Measurements from ENCODE around the gene SLA2.
A peak's percentile ranks its signal among the peaks of the same experiment; 100 is the strongest.
"Not testable (repeated sequence)": the region's sequence is repeated elsewhere in the genome, so short reads cannot be mapped to it uniquely, and the experiment has no call there.

SLA2 gene

DNA sequence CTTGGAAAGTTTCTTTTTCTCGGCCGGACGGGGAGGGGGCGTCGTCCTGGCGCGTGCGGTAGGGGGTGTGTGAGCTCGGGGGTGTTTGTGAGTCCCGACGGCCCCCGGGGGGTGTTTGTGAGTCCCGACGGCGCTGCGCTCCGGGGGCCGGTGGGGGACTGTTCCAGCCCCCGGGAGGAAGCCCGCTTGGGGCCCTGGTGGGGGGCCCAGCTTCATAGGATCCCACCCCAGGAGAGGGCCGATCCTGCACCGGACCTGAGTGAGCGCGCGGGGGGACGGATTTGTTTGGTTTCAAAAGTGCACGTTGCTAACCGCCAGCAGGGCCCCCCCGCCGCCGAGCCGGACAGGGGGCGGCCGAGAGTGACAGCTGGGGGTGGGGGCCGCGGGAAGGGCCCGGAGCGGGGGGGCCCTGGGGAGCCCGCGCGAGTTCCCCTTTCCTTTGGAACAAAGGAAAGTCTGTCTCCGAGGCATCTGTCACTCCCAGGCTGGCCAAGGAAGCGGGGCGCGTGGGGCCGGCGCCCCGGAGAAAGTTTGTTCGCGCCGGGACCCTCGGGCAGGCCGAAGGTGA is 72.1 kb downstream of the SLA2 start:
- no peak for DNase-seq (ENCODE audit: low read depth in 2 of 2)

- DNase-seq (ENCODE audit: low read depth in 2 of 2) = peak; percentile 76 to 77
Measured at GRCh38 chr20:36573103-36573797, 72.7 kb downstream of the SLA2 start, which contains the start of gene TGIF2. TSS of gene TGIF2 (plus strand) at chr20:36573597. CDS start at chr20:36578775, 5,178 bp downstream.

- no peak for DNase-seq (ENCODE audit: low read depth in 2 of 2)
Measured at GRCh38 chr20:36572701-36573102, 73.3 kb downstream of the SLA2 start.

- no peak for DNase-seq (ENCODE audit: low read depth in 2 of 2)
Measured at GRCh38 chr20:36571564-36572504, 74.2 kb downstream of the SLA2 start.

DNA sequence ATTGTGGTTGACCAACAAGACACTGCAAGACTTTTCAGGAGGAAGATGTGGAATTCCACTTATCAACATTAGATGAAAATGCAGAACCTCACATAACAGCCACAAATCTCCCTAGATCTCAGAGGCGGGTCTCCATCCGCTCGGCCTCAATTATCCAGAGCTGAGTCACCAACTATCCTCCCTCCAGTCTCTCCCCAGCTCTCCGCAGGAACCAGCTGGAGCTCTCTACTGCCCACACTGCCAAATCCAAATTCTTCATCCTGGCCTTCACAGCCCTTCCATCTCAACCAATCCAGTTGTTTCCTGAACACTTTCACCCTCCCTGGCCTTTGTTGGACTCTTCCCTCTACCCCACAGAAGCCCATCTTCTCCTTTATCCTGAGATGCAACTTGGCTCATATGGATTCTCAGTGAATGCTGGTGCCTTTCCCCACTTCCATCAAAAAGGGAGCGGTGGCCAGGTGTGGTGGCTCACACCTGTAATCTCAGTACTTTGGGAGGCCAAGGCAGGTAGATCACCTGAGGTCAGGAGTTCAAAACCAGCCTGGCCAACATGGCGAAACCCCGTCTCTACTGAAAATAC is 76.1 kb downstream of the SLA2 start:
- no peak for DNase-seq (ENCODE audit: low read depth in 2 of 2)

GRCh38 chr20:36565520-36565919 is 80.5 kb downstream of the SLA2 start:
- no peak for DNase-seq (ENCODE audit: low read depth in 2 of 2)

GRCh38 chr20:36564726-36565121 is 81.3 kb downstream of the SLA2 start:
- DNase-seq (ENCODE audit: low read depth in 2 of 2) = not testable (repeated sequence)

DNA sequence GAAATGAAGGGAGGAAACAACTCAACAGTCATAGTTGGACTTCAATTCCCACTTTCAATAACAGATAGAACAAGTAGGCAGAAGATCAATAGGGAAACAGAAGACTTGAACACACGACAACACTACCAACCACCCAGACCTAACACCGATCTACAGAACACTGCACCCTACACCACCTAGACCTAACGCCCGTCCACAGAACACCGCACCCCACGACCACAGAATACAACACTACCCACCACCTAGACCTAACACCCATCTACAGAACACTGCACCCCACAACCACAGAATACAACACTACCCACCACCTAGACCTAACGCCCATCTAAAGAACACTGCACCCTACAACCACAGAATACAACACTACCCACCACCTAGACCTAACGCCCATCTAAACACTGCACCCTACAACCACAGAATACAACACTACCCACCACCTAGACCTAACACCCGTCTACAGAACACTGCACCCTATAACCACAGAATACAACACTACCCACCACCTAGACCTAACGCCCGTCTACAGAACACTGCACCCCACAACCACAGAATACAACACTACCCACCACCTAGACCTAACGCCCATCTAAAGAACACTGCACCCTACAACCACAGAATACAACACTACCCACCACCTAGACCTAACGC is 81.8 kb downstream of the SLA2 start:
- DNase-seq (ENCODE audit: low read depth in 2 of 2) = not testable (repeated sequence)

DNA sequence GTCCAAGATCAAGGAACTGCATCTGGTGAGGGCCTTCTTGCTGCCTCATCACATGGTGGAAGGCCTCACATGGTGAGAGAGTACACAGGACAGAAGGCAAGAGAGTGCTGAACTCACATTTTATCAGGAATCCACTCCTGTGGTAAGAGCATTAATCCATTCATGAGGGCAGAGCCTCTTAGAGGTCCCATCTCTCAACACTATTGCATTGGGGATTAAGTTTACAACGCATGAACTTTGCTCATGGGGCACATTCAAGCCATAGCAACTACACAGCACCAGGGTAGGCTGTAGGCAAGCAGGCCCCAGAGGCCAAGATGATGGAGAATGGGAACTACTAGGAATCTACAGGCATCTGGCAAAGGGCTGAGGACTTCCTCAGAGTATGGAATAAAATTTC is 82.6 kb downstream of the SLA2 start:
- DNase-seq (ENCODE audit: low read depth in 2 of 2) = no peak

- no peak for DNase-seq (ENCODE audit: low read depth in 2 of 2)
Measured at GRCh38 chr20:36562724-36563123, 83.3 kb downstream of the SLA2 start.
